ENCODE measurements around the gene SDCCAG8. TPM values are rescaled to one million over a fixed set of nuclear protein-coding genes. Genes with fewer than 3 reads are reported as not detected.

The SDCCAG8 gene
- total and polyA plus RNA-seq, 2 of the 8 experiments (the other 6 are each of a cell fraction or from before 2014, with no cell fraction given): 15.6 to 21.0 TPM

- Histone ChIP-seq H3K79me1 (ENCODE audit: low read depth, low read length) (no peaks in the 10 kb centered on the region), H3K56ac (replicated peaks; ENCODE audit: insufficient read length, low read depth, low read length) (no peak overlapping the region), H2BK15ac (ENCODE audit: low read length) (no peak overlapping the region), H2BK20ac (ENCODE audit: low read length) (no peak overlapping the region), H3K4me3 (ENCODE audit: extremely low read depth in 1 of 4, insufficient read depth in 2 of 4, low read depth in 3 of 4, low read length in 4 of 4) (no peak overlapping the region), H3K27ac (ENCODE audit: low read depth, low read length) (no peak overlapping the region), H3K27me3 (replicated peaks in 1 of 4; ENCODE audit: control insufficient read depth in 3 of 4, extremely low read depth in 1 of 4, insufficient read depth in 3 of 4, low read length in 3 of 4) (no peaks in the 10 kb centered on the region), H4K20me1 (replicated peaks in 1 of 2; ENCODE audit: control insufficient read depth in 1 of 2, insufficient read depth in 2 of 2, low read length in 2 of 2) (no peaks in the 10 kb centered on the region), H3K79me2 (ENCODE audit: control insufficient read depth in 1 of 2, insufficient read depth in 2 of 2, low read length in 2 of 2) (no peaks in the 10 kb centered on the region), H3K14ac (ENCODE audit: insufficient read length) (no peak overlapping the region), H2BK5ac (ENCODE audit: low read depth, low read length) (no peak overlapping the region), H3K9me3 (ENCODE audit: insufficient read depth in 2 of 2, low read depth in 1 of 2, low read length in 1 of 2) (no peaks in the 10 kb centered on the region), H3K4ac (replicated peaks; ENCODE audit: insufficient read length, low read depth, low read length) (no peak overlapping the region), H3K18ac (ENCODE audit: extremely low read depth, low read length) (no peak overlapping the region), H3K4me2 (ENCODE audit: insufficient read depth in 1 of 2, low read depth in 2 of 2, low read length in 2 of 2) (no peak overlapping the region), H2BK120ac (replicated peaks; ENCODE audit: low read depth, low read length) (no peak overlapping the region), H4K91ac (replicated peaks; ENCODE audit: insufficient read length, low read length) (no peak overlapping the region), H3K4me1 (replicated peaks in 1 of 4; ENCODE audit: control insufficient read depth in 3 of 4, insufficient read depth in 4 of 4, low read length in 3 of 4) (peaks cover 0 to 3% (median 0%) of the 10 kb centered on the region in 4 experiments; a peak in 1 of 7 replicates), H3K36me3 (ENCODE audit: control insufficient read depth in 2 of 4, insufficient read depth in 4 of 4, low read length in 3 of 4) (no peaks in the 10 kb centered on the region), H4K8ac (ENCODE audit: extremely low read depth, insufficient read depth, low read length) (no peak overlapping the region), H4K5ac (ENCODE audit: insufficient read length, low read depth, low read length) (no peak overlapping the region), H2BK12ac (ENCODE audit: low read depth, low read length) (no peak overlapping the region), H2AK5ac (ENCODE audit: low read depth, low read length) (no peak overlapping the region), H3K23me2 (ENCODE audit: low read depth, low read length) (no peaks in the 10 kb centered on the region), H3K9ac (replicated peaks in 1 of 4; ENCODE audit: extremely low read depth in 1 of 4, low read depth in 3 of 4, low read length in 3 of 4) (no peak overlapping the region), H2AFZ (ENCODE audit: low read length) (no peak overlapping the region), H3K23ac (ENCODE audit: insufficient read length) (no peak overlapping the region)
- DNase-seq (ENCODE audit: low read depth in 1 of 2, low spot score in 2 of 2) (no peak), FAIRE-seq (no peak)
- TF ChIP-seq USF2 (IDR thresholded peaks at IDR 0.05; ENCODE audit: low read length): no peak
- no peak for TF ChIP-seq POLR2A (IDR thresholded peaks at IDR 0.05; ENCODE audit: control extremely low read depth in 1 of 2, low read depth in 2 of 2, low read length in 2 of 2)
- TF ChIP-seq SAP30 (IDR thresholded peaks at IDR 0.05; ENCODE audit: insufficient read depth, insufficient replicate concordance, low read length): no peak
- no peak for TF ChIP-seq CBX8 (IDR thresholded peaks at IDR 0.05; ENCODE audit: borderline replicate concordance, low read depth, low read length)
- TF ChIP-seq CTCF (IDR thresholded peaks at IDR 0.05; ENCODE audit: control extremely low read depth in 1 of 3, insufficient read depth in 1 of 3, low read depth in 1 of 3, low read length in 3 of 3): no peak
- ChIA-PET CTCF (ENCODE audit: partially characterized antibody) (no interaction called here), POLR2A (ENCODE audit: partially characterized antibody) (interaction anchor here (0.8 kb wide), 1 partner anchor 437 kb away, joined by 3 read pairs; no protein-coding TSS in a partner anchor)
- 77% methylated on average over 3 of the region's 3 CpGs; no CpG with 5 or more reads in 1 of the 2 experiments for WGBS, 2 experiments (ENCODE audit: extremely low coverage in 1 of 2, insufficient coverage in 1 of 2, insufficient read length in 1 of 2, insufficient replicate concordance in 2 of 2, low coverage in 1 of 2, low lambda C conversion rate in 2 of 2, missing lambda C conversion rate in 1 of 2)
Observed at GRCh38 chr1:243280571-243281129, 24.8 kb downstream of the SDCCAG8 start.

Measured in H1 (cell line).